ENCODE measurements around the gene BANP. TPM values are rescaled to one million over a fixed set of nuclear protein-coding genes. Genes with fewer than 3 reads are reported as not detected.

Gene BANP
- total RNA-seq, 1 experiment from 2014 or later: 37.2 TPM

DNA sequence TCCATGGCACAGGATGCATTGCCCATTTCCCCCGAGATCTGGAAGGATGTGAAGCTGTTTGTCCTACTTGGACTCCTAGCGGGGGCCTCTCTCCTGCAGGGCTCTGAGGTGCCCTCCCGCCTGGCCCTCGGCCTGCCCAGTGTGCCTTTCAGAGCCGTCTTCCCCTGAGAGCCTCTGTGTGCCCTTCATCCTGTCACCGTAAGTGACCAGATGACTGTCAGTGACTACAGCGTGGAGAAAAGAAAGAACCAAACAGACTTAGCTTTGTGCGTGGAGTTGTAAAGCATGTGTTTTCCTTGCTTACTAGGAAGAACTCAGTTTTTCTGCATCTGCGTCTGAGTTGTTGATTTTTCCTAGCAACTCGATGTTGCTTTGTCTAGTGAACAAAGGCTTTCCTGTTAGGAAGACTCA lies 56.1 kb downstream of the BANP start (continued):
- TF ChIP-seq POLR2AphosphoS5 (IDR thresholded peaks at IDR 0.05; ENCODE audit: low read depth, low read length) (no peak), EZH2 (IDR thresholded peaks at IDR 0.05) (no peak), SIN3A (IDR thresholded peaks at IDR 0.05; ENCODE audit: low read depth) (no peak), JUND (IDR thresholded peaks at IDR 0.05) (no peak), CEBPB (IDR thresholded peaks at IDR 0.05; ENCODE audit: low read depth) (no peak)
- TF ChIP-seq, protein P1, sequence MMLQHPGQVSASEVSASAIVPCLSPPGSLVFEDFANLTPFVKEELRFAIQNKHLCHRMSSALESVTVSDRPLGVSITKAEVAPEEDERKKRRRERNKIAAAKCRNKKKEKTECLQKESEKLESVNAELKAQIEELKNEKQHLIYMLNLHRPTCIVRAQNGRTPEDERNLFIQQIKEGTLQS (IDR thresholded peaks at IDR 0.05): no peak

GRCh38 chr16:88008840-88009239 lies 57.6 kb downstream of the BANP start:
- no peak for TF ChIP-seq MAX (IDR thresholded peaks at IDR 0.05)
- no peak for TF ChIP-seq SP1 (IDR thresholded peaks at IDR 0.05; ENCODE audit: low read depth)
- Histone ChIP-seq H2AFZ (ENCODE audit: low read depth, low read length, poor library complexity, severe bottlenecking) (no peak overlapping the region), H4K20me1 (ENCODE audit: insufficient read depth) (no peaks in the 10 kb centered on the region), H3K79me2 (ENCODE audit: insufficient read depth, low read length) (no peaks in the 10 kb centered on the region), H3K27ac (ENCODE audit: low read depth, low read length) (no peak overlapping the region), H3K9me3 (ENCODE audit: control insufficient read depth in 1 of 2, insufficient read depth in 1 of 2, low read depth in 1 of 2, low read length in 2 of 2) (no peaks in the 10 kb centered on the region), H3K9ac (ENCODE audit: low read length) (no peak overlapping the region), H3K4me1 (ENCODE audit: control insufficient read depth in 1 of 2, insufficient read depth in 2 of 2, low read length in 2 of 2) (no peaks in the 10 kb centered on the region), H3K27me3 (ENCODE audit: insufficient read depth, low read length) (no peaks in the 10 kb centered on the region), H3K4me3 (replicated peaks in 1 of 2; ENCODE audit: low read depth in 1 of 2, low read length in 2 of 2) (no peak overlapping the region), H3K4me2 (ENCODE audit: low read length) (no peak overlapping the region), H3K36me3 (ENCODE audit: control insufficient read depth in 1 of 2, insufficient read depth in 2 of 2, low read length in 2 of 2) (peaks cover 2 to 10% of the 10 kb centered on the region in 2 experiments; a peak in 3 of 4 replicates), H3K9me2 (ENCODE audit: insufficient read depth) (no peaks in the 10 kb centered on the region)
- DNase-seq (ENCODE audit: low read depth, low spot score): no peak
- ATAC-seq: no peak
- RAD21 ChIA-PET (ENCODE audit: low non-redundant PET in 1 of 2, low total read pairs in 2 of 2, uncharacterized antibody in 2 of 2, unreplicated experiment in 2 of 2): no interaction called here
- POLR2A ChIA-PET: no interaction called here
- intact Hi-C loops (cut with micrococcal nuclease): no loop called here
- BruUV-seq (replicated peaks): no TSS peak
- CTCF ChIA-PET: no interaction called here

- no peaks in the 10 kb centered on the region for H3K79me2 ChIP-seq (ENCODE audit: insufficient read depth, low read length)
- no peaks in the 10 kb centered on the region for H4K20me1 ChIP-seq (ENCODE audit: insufficient read depth)
- TF ChIP-seq REST (IDR thresholded peaks at IDR 0.05; ENCODE audit: low read depth): no peak
- no peak for TF ChIP-seq EZH2 (IDR thresholded peaks at IDR 0.05)
- ChIA-PET RAD21 (ENCODE audit: low non-redundant PET in 1 of 2, low total read pairs in 2 of 2, uncharacterized antibody in 2 of 2, unreplicated experiment in 2 of 2) (no interaction called here), POLR2A (no interaction called here), CTCF (no interaction called here)
- ATAC-seq (no peak), DNase-seq (ENCODE audit: low read depth, low spot score) (no peak)
- intact Hi-C loops (cut with micrococcal nuclease): no loop called here
- no TSS peak for BruUV-seq (replicated peaks)
- no peak overlapping the region for H3K4me3 ChIP-seq (replicated peaks in 1 of 2; ENCODE audit: low read depth in 1 of 2, low read length in 2 of 2)
- H3K9me3 ChIP-seq (ENCODE audit: control insufficient read depth in 1 of 2, insufficient read depth in 1 of 2, low read depth in 1 of 2, low read length in 2 of 2): no peaks in the 10 kb centered on the region
- H2AFZ ChIP-seq (ENCODE audit: low read depth, low read length, poor library complexity, severe bottlenecking): no peak overlapping the region
- H3K9ac ChIP-seq (ENCODE audit: low read length): no peak overlapping the region
- H3K4me1 ChIP-seq (ENCODE audit: control insufficient read depth in 1 of 2, insufficient read depth in 2 of 2, low read length in 2 of 2): no peaks in the 10 kb centered on the region
- H3K36me3 ChIP-seq (ENCODE audit: control insufficient read depth in 1 of 2, insufficient read depth in 2 of 2, low read length in 2 of 2): peaks cover 2 to 10% of the 10 kb centered on the region in 2 experiments; a peak in 2 of 4 replicates
- H3K27ac ChIP-seq (ENCODE audit: low read depth, low read length): no peak overlapping the region
- H3K4me2 ChIP-seq (ENCODE audit: low read length): no peak overlapping the region
- H3K27me3 ChIP-seq (ENCODE audit: insufficient read depth, low read length): no peaks in the 10 kb centered on the region
- no peaks in the 10 kb centered on the region for H3K9me2 ChIP-seq (ENCODE audit: insufficient read depth)
Measured at GRCh38 chr16:88009563-88010342, 58.5 kb downstream of the BANP start.

Measured in HCT116 (cell line).